Fibroblast of lung (primary cell): ENCODE measurements around the gene NTRK2.

ENCODE experiments used
- CTCF ChIP-seq, 2 donors: IDR thresholded peaks in 1 of 2; conservative IDR thresholded peaks in 1 of 2; 1 replicate in 1 of 2; 2 replicates in 1 of 2; pipeline ENCODE4 v1.5.1; 2011 to 2012; ENCODE audit warnings: low read length in 2 of 2, control low read depth in 1 of 2, inconsistent platforms in 1 of 2, low read depth in 1 of 2, mild to moderate bottlenecking in 1 of 2
- EZH2 ChIP-seq: IDR thresholded peaks from 2 replicates; pipeline ENCODE4 v1.5.1; 2012; ENCODE audit warnings: low read length, control low read depth, mild to moderate bottlenecking; ENCODE audit errors: missing control alignments

GRCh38 chr9:84754461-84754860 lies 84.9 kb downstream of the NTRK2 start:
- no peak for TF ChIP-seq CTCF (conservative IDR thresholded peaks at IDR 0.05 in 1 of 2, IDR thresholded peaks at IDR 0.05 in 1 of 2; ENCODE audit: low read depth in 1 of 2, low read length in 2 of 2)
- no peak for TF ChIP-seq EZH2
